Liver (tissue), 3 donors: ENCODE measurements around the gene SIT1.

Experiments
- CTCF ChIP-seq: fragments of 150-350 bp; IDR thresholded peaks from 2 replicates; pipeline ENCODE4 v1.5.1; 2017; ENCODE audit warnings: improper control_type of control experiment, low read depth, low read length; ENCODE audit not compliant: missing input control
- JUND ChIP-seq, 2 donors: IDR thresholded peaks; 2 replicates each; pipeline ENCODE4 v1.6.1; 2016; ENCODE audit warnings: antibody characterized with exemption in 2 of 2
- RAD21 ChIP-seq, 2 donors: IDR thresholded peaks; 2 replicates each; pipeline ENCODE4 v1.6.1; 2016; ENCODE audit warnings: antibody characterized with exemption in 2 of 2, mild to moderate bottlenecking in 2 of 2
- SP1 ChIP-seq: IDR thresholded peaks from 2 replicates; pipeline ENCODE4 v1.6.1; 2018; ENCODE audit warnings: antibody characterized with exemption, mild to moderate bottlenecking
- ZBTB33 ChIP-seq: IDR thresholded peaks from 2 replicates; pipeline ENCODE4 v1.6.1; 2016; ENCODE audit warnings: antibody characterized with exemption
- TF ChIP-seq, protein P1 (sequence below): IDR thresholded peaks from 2 replicates; pipeline ENCODE4 v1.6.1; 2016; ENCODE audit warnings: antibody characterized with exemption
- donor health status: healthy.
- donor health status: healthy.

- no peak for TF ChIP-seq CTCF
- no peak for TF ChIP-seq SP1
- TF ChIP-seq ZBTB33 = no peak
- no peak for TF ChIP-seq RAD21 (IDR thresholded peaks at IDR 0.05)
- TF ChIP-seq JUND (IDR thresholded peaks at IDR 0.05) = no peak
- TF ChIP-seq, protein P1, sequence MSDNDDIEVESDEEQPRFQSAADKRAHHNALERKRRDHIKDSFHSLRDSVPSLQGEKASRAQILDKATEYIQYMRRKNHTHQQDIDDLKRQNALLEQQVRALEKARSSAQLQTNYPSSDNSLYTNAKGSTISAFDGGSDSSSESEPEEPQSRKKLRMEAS = no peak
Observed at GRCh38 chr9:35615981-35616680, 34.6 kb downstream of the SIT1 start.
